ENCODE measurements around the gene ARHGAP24.

DNA sequence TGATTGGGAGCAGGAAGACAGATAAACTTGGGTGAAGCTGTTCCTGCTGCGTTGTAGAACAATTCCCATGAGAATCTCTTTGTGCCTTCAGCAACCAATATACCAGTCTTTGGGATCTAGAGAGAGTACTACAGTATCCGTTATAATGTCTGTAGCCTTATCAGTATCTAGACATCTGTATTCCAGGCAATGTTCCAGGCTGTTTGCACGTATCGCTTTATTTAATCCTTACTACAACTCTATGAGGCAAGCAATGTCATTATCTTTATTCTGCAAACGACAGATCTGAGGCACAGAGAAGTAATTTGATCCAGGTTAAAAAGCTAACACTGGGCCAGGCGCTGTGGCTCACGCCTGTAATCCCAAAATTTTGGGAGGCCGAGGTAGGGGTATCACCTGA, 251.6 kb downstream of the ARHGAP24 start:
- TF ChIP-seq, protein P1, sequence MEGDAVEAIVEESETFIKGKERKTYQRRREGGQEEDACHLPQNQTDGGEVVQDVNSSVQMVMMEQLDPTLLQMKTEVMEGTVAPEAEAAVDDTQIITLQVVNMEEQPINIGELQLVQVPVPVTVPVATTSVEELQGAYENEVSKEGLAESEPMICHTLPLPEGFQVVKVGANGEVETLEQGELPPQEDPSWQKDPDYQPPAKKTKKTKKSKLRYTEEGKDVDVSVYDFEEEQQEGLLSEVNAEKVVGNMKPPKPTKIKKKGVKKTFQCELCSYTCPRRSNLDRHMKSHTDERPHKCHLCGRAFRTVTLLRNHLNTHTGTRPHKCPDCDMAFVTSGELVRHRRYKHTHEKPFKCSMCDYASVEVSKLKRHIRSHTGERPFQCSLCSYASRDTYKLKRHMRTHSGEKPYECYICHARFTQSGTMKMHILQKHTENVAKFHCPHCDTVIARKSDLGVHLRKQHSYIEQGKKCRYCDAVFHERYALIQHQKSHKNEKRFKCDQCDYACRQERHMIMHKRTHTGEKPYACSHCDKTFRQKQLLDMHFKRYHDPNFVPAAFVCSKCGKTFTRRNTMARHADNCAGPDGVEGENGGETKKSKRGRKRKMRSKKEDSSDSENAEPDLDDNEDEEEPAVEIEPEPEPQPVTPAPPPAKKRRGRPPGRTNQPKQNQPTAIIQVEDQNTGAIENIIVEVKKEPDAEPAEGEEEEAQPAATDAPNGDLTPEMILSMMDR (IDR thresholded peaks at IDR 0.05; ENCODE audit: low read length): no peak
- no peak for TF ChIP-seq EZH2 (optimal IDR thresholded peaks at IDR 0.05; ENCODE audit: low read depth, low read length)

Data from MM.1S (cell line).